NCI-H510A treated with DMSO at 0.1 percent for 48 hours (cell line): ENCODE measurements around the gene NT5C2.
A peak's percentile ranks its signal among the peaks of the same experiment; 100 is the strongest.
"Not testable (repeated sequence)": the region's sequence is repeated elsewhere in the genome, so short reads cannot be mapped to it uniquely, and the experiment has no call there.

Experiments
- DNase-seq: peaks from one replicate; lab custom pipeline; 2025; lab: John Stamatoyannopoulos, UW

NT5C2 gene

DNA sequence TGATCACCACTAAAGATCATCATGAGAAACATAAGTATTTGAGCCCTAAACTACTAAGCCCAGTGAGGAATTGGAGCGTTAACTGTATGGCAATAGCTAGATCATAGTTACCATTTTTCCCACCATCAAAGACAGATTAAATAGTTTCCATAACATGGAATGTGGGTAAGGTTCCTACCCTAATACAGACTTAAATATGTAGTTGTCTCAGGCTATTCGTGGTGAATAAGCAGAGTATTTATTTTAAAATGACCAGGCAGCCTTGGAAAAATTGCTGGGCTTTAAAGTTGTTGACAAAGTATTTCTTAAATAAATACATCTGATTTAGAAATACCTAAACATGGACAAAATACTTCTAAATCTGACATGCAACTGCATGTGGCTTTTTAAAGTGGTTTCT, 106.8 kb downstream of the NT5C2 start:
- DNase-seq, result no peak

- no peak for DNase-seq
Observed at GRCh38 chr10:103083977-103084320, 109.1 kb downstream of the NT5C2 start.

DNA sequence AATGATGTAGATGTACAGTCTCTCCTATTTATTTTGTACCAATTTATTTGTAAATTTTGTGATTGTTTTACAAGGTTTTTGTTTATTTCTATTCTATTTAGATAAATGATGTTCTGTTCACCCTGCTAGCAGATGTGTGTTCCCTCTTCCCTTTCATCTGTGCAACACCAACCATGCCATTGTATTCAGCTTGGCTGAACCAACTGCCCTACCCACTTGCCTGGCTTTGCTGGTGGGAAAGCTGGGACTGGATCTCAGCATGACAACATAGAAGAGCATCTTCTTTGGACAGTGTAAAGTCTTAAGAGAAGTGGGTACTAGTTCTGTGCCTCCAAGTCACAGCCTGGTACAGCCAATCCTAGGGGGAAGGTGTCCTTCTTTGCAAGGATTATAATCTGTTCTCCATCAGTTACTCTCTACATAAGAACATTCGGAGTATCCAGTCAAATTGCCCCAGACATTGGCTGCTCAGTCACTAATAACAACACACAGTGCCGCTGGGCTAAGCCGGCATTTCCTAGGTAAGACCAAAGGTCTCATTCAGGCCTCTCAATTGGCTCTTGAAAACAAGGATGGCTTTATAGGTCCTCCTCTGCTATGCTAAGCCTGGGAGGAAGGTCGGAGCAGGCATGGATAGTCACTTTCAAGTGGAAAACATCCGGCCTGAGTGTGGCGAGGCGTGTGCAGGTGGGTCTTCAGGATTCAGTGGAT, 109.7 kb downstream of the NT5C2 start:
- no peak for DNase-seq

DNA sequence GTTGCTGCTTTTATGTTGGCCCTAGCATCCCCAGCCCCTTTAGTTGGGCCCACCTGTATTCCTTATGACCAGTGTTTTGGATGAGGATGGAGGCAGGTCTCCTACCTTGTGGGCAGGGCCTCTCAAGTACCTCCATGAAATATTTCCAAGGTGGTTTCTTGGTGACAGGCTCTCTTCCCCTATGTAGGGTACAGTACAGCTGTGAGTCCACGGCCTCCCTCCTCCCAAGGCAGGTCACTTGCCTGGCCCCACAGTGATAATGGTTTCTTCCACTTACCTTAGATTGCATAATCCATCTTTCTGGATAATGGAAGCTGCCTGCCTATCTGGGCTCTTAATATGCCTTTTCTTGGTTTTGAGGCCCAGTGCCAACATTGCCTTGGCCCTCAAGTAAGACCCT, 110.4 kb downstream of the NT5C2 start:
- DNase-seq, result no peak

DNA sequence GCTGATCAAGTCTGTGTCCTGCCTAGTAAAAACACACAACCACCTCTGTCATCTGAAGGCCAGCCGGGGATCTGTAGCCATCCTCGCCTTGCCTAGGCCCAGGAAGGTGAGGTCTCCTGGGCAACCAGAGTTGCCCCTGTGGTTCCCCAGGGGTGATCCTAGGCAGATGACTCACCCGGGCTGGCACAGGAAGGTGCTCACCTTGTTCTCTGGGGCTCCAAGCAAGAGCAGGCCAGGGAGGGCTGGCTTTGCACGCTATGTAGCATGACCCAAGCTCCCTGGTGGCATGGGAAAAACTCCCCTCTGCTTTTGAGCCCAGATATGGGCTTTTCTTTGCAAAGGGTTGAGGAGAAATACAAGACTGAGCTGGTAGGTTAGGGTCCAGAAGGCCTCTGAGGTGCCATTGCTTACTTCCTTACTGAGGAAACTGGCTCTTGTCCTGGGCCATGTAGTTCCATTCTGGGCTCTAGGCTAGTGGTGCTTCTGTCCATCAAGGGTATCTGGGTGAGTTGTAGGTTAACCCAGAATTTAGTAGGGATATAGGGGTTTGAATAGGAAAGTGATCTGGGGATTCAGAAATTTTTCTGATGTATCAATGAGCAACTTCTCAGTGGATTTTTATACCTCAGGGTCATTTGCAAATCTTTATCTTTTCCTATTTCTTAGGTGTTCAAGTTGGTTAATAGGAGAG, 112.0 kb downstream of the NT5C2 start:
- no peak for DNase-seq

GRCh38 chr10:103079946-103080345, 113.1 kb downstream of the NT5C2 start:
- no peak for DNase-seq

DNA sequence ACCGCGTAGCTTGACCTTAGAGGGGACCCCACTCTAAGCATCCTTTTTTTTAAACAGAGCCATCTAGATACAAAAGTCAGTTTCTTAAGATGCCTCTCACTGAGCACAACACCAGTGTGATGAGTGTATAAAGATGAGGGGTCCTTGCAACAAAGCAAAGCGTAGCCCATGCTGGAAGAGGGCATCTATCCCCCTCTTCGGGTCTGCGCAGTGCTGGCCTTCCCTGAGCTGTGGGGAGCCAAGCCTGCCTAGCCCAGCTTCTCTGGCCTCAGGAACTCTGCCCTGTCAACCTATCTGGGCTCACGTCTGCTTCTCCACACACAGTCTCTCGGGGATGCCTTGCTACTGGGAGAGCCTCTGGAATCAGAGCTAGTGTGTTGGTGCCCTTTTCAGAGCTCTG, 114.0 kb downstream of the NT5C2 start:
- no peak for DNase-seq

GRCh38 chr10:103078676-103079075, 114.4 kb downstream of the NT5C2 start:
- DNase-seq, result no peak

- DNase-seq, result no peak
Observed at GRCh38 chr10:103078309-103078615, 114.8 kb downstream of the NT5C2 start.

DNA sequence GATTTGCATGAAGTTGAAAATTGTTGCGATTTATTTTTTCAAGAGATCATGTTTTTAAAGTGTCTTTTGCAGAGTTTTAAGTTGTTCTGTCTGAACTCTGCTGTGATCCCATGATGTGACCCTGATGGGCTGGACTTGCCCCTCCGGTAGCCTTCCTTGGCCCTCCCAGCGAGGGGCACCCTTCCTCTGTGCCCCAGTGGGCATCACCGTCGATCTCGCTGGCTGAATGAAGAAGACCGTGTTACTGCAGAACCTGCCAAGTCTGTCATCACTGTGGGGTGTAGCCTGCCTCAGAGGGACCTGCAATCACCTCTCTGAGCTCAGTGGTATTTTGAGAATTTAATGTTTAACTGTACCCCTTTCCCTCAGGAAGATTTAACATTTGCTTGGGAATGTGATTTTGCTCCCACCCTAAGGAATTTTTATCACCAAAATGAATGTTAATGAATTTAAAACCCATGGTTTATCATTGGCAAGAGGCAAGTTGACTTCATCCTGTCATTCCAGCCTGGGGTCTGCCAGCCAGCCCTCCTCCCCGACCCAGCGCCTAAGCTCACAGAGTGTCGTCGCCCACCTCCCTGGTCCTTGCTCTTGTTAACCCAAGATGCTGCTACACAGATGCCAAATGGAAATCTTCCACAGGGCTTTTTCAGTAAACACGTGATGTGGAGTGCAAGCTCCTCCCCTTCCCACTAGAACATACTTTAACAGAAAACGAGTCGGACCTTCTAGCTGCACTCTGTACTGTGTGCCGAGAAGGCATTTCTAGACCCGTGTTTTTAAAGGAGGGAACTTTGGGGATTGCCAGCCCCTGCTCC, 115.4 kb downstream of the NT5C2 start:
- no peak for DNase-seq

DNA sequence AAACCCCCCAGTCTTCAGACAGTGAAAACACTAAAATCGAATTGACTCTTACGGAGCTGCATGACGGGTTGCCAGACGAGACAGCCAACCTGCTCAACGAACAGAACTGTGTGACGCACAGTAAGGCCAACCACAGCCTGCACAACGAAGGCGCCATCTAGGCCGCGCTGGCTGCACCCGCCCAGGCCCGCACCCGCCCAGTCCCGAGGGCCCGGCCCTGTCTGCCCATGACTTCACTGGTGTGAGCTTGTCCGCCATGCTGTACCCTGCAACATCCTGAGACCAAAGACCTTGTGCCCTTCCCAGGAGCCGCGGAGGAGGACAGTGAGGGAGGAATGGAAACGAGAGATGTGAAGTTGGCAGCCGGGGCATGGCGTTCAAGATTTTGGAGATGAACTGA, 116.1 kb downstream of the NT5C2 start:
- no peak for DNase-seq

- no peak for DNase-seq
Observed at GRCh38 chr10:103072891-103073290, 120.2 kb downstream of the NT5C2 start.

- no peak for DNase-seq
Observed at GRCh38 chr10:103072276-103072675, 120.8 kb downstream of the NT5C2 start.

- peak; percentile 76 for DNase-seq
Observed at GRCh38 chr10:103069453-103070331, 123.4 kb downstream of the NT5C2 start.

GRCh38 chr10:103067956-103068355, 125.1 kb downstream of the NT5C2 start:
- DNase-seq, result no peak

GRCh38 chr10:103067484-103067883, 125.6 kb downstream of the NT5C2 start:
- DNase-seq, result no peak

GRCh38 chr10:103067099-103067477, 126.0 kb downstream of the NT5C2 start:
- DNase-seq, result not testable (repeated sequence)

GRCh38 chr10:103066141-103067098, 126.7 kb downstream of the NT5C2 start:
- no peak for DNase-seq

DNA sequence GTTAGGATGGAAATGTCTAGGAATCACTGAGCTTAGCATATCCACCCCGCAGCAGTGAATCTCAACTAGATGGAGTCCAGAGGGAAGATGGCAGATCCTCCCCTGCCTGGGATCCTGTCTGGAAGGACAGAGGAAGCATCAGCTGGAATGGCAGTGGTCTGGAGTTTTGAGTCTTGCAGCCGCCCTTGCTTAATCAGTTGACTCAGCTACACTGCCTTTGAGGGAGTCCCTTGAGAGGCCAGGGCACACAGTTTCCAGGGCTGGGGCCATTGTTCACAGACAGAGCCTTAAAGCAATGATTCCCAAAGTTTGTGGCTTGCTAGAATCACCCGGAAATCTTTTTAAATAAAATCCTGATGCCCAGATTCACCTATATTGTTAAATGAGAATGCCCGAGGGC, 128.1 kb downstream of the NT5C2 start:
- DNase-seq, result no peak

- DNase-seq, result no peak
Observed at GRCh38 chr10:103062854-103063590, 130.1 kb downstream of the NT5C2 start.
